PFSK-1 (cell line): ENCODE results near the gene BANP.
A peak's percentile ranks its signal among the peaks of the same experiment; 100 is the strongest.

Experiments
- FOXP2 ChIP-seq: optimal IDR thresholded peaks from 2 replicates; pipeline ENCODE3; 2011; ENCODE audit warnings: borderline replicate concordance, control low read depth, inconsistent platforms; ENCODE audit not compliant: insufficient read depth; ENCODE audit errors: extremely low read length, extremely low read depth
- POLR2AphosphoS5 ChIP-seq: IDR thresholded peaks from 2 replicates; pipeline ENCODE4 v1.6.1; 2012; ENCODE audit warnings: low read depth, mild to moderate bottlenecking, control low read depth, low read length, moderate library complexity
- SIN3A ChIP-seq: IDR thresholded peaks from 2 replicates; pipeline ENCODE4 v1.6.1; 2012; ENCODE audit warnings: mild to moderate bottlenecking, low read length, moderate library complexity, borderline replicate concordance; ENCODE audit not compliant: insufficient read depth
- TAF1 ChIP-seq: IDR thresholded peaks from 2 replicates; pipeline ENCODE4 v1.6.1; 2012; ENCODE audit warnings: low read length, control low read depth, borderline replicate concordance; ENCODE audit not compliant: insufficient read depth
- TF ChIP-seq, protein P1 (sequence below), 2 experiments: IDR thresholded peaks; 2 replicates each; pipeline versions ENCODE4 v1.6.1 to v1.8.0; 2011 to 2012; ENCODE audit warnings: low read depth in 2 of 2, low read length in 2 of 2, control low read depth in 1 of 2, inconsistent platforms in 1 of 2, mild to moderate bottlenecking in 1 of 2, moderate library complexity in 1 of 2; ENCODE audit not compliant: insufficient read depth in 1 of 2

Gene BANP

DNA sequence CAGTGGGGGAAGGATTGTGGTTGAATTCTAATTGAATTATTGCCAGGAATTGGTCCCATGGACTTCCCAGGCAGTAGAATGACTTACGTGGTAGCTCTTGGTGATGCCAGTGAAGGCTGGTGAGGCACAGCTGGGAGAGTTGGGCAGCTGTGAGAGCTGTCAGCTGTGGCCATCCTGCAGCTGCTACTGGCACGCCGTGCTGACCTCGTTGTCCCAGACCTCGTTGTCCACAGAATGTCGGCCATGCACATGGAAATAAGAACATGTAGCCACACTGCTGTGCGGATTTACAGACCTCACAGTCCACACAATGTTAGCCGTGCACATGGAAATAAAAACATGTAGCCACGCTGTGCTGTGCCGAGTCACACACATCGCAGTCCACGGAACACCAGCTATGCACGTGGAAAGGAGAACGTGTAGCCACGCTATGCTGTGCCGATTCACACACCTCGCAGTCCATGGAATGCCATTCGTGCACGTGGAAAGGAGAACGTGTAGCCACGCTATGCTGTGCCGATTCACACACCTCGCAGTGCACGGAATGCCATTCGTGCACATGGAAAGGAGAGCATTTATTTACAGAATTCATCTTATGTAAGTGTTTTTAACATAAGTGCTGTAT is 59.2 kb downstream of the BANP start:
- TF ChIP-seq POLR2AphosphoS5 (no peak), TAF1 (no peak), SIN3A (no peak), FOXP2 (no peak)
- TF ChIP-seq, protein P1, sequence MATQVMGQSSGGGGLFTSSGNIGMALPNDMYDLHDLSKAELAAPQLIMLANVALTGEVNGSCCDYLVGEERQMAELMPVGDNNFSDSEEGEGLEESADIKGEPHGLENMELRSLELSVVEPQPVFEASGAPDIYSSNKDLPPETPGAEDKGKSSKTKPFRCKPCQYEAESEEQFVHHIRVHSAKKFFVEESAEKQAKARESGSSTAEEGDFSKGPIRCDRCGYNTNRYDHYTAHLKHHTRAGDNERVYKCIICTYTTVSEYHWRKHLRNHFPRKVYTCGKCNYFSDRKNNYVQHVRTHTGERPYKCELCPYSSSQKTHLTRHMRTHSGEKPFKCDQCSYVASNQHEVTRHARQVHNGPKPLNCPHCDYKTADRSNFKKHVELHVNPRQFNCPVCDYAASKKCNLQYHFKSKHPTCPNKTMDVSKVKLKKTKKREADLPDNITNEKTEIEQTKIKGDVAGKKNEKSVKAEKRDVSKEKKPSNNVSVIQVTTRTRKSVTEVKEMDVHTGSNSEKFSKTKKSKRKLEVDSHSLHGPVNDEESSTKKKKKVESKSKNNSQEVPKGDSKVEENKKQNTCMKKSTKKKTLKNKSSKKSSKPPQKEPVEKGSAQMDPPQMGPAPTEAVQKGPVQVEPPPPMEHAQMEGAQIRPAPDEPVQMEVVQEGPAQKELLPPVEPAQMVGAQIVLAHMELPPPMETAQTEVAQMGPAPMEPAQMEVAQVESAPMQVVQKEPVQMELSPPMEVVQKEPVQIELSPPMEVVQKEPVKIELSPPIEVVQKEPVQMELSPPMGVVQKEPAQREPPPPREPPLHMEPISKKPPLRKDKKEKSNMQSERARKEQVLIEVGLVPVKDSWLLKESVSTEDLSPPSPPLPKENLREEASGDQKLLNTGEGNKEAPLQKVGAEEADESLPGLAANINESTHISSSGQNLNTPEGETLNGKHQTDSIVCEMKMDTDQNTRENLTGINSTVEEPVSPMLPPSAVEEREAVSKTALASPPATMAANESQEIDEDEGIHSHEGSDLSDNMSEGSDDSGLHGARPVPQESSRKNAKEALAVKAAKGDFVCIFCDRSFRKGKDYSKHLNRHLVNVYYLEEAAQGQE (IDR thresholded peaks at IDR 0.05; ENCODE audit: insufficient read depth in 1 of 2, low read depth in 2 of 2, low read length in 2 of 2), result no peak

DNA sequence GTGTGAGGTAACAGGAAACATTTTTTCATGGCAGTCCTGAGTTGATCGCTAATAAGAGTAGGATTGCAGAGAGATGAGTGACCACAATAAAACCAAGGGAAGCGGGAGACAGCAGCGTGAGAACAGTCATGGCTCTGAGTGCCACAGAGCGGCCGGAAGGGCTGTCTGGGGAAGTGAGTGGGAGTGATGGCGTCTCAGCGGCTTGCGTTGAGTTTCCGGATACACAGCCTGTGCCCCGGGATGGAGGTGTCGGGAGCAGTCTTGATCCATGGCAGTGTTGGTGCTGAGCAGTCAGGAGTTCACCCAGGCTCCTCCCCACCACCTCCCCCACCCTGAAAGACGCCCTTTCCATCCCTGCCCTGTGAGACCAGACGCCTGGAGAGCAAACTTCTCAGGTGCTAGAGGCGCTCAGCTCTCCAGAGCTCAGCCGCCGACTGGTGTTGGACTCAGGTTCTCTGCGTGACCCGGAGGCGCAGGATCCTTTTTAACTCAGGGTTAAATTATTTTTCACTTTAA is 59.8 kb downstream of the BANP start:
- TF ChIP-seq FOXP2 (peak; percentile 47), TAF1 (no peak), POLR2AphosphoS5 (no peak)

DNA sequence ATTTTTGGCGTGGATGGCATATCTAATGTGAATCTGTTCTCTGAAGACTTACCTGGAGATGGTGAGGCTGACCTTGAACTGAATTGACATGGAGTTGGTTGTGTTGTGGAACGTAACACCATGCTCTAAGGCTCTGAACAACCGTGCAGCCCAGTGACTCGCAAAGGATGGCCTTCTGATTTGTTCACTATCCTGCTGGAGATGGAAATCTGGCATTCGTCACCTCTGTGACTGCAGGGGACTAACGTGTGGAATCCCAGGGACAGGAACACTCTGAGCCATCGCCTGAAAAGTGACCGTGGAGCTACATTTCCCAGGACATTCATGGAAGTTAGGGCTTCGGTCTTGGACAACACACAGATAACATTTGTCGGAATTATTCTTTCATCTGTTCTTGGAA is 61.1 kb downstream of the BANP start:
- TF ChIP-seq SIN3A (no peak), FOXP2 (no peak), TAF1 (no peak), POLR2AphosphoS5 (no peak)
- TF ChIP-seq, protein P1 (IDR thresholded peaks at IDR 0.05; ENCODE audit: insufficient read depth in 1 of 2, low read depth in 2 of 2, low read length in 2 of 2), result no peak

DNA sequence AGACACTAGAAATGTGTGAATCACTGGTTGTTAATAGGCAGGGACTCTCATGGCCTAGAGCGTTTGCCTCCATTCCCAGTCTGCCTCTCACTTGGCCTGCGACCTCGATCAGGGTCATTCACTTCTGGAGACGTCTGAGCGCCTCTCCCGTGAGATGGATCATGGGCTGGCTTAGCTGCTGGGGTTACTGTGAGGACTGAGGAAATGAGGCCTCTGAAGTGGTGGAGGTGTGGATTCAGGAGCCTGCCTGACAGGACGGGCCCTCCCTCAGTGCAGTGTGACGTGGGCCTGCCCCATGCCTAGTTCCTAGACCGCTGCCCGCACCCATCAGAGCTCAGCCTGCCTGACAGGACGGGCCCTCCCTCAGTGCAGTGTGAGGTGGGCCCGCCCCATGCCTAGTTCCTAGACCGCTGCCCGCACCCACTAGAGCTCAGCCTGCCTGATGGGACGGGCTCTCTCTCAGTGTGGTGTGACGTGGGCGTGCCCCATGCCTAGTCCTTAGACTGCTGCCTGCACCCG is 61.9 kb downstream of the BANP start:
- TF ChIP-seq POLR2AphosphoS5 (no peak), FOXP2 (no peak), SIN3A (no peak), TAF1 (no peak)
- TF ChIP-seq, protein P1 (IDR thresholded peaks at IDR 0.05; ENCODE audit: insufficient read depth in 1 of 2, low read depth in 2 of 2, low read length in 2 of 2), result no peak

DNA sequence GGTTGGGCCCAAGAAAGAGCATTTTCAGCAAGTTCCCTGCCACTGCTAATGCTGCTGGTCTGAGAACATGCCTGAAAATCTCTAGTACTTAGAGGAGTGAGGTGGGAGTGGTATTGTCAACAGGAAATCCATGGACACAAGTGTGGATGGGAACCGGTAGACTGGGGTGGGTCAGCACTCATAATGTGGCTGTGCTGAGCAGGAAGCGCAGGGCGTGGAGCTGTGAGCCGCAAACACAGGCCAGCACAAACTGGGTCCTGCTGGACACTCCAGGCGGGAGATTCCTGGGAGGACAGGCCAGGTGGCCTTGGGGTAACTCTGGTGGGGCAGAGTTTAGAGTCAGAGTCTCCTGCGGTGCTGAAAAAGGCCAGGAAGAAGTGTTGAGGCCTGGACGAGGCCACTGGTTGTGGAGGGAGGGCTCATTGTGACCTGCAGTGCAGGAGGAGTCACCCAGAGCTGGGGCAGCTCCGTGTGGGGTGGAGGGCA is 62.6 kb downstream of the BANP start:
- no peak for TF ChIP-seq FOXP2
- TF ChIP-seq SIN3A, result no peak

DNA sequence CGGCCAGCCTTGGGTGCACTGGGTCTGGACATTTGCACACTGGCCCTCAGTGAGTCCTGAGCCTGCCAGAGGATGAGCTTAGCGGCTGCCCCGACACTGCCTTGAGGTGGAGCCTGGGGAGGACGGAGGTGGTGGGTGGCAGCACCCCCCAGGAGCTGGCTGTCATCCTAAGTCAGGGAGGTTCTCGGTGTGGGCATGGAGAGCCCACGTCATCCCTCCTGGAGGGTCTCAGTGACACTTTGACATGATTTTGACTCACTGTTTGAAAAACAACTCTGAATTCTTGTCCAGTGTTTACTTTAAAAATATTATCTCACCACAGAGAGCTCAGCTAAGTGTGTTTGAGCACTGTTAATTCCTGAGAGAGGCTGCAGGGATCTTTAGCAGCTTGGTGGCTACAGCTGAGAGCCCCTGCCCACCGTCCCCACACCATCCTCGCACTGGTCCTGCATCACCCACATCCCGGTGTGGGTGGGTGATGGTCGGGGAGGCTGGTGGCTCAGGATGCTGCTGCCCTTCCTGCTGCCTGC is 63.1 kb downstream of the BANP start:
- TF ChIP-seq TAF1 (no peak), POLR2AphosphoS5 (no peak), SIN3A (no peak), FOXP2 (no peak)
- TF ChIP-seq, protein P1 (IDR thresholded peaks at IDR 0.05; ENCODE audit: insufficient read depth in 1 of 2, low read depth in 2 of 2, low read length in 2 of 2), result no peak
